22Rv1 (cell line): ENCODE data around the gene FAM124A.

Experiments used
- ZFX ChIP-seq: fragments of 450-650 bp; IDR thresholded peaks from 2 replicates; pipeline ENCODE4 v1.6.1; 2017; ENCODE audit warnings: antibody characterized with exemption, borderline replicate concordance
- TF ChIP-seq, protein P1 (sequence below): fragments of 450-650 bp; IDR thresholded peaks from 2 replicates; pipeline ENCODE4 v1.5.1; 2017; ENCODE audit warnings: mild to moderate bottlenecking

DNA sequence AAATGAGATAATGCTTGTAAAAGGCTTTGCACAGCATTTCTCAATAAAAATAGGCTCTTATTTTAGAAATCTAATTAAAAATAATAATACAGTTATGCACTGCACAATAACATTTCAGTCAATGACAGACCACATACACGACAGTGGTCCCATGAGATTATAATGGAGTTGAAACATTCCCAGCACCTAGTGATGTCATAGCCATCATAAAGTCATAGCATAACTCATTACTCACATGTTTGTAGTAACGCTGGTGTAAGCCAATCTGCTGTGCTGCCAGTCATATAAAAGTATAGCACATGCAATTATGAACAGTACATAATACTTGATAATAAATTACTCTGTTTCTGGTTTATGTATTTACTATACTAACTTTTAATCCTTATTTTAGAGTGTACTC, 104.6 kb downstream of the FAM124A start:
- no peak for TF ChIP-seq ZFX
- TF ChIP-seq, protein P1, sequence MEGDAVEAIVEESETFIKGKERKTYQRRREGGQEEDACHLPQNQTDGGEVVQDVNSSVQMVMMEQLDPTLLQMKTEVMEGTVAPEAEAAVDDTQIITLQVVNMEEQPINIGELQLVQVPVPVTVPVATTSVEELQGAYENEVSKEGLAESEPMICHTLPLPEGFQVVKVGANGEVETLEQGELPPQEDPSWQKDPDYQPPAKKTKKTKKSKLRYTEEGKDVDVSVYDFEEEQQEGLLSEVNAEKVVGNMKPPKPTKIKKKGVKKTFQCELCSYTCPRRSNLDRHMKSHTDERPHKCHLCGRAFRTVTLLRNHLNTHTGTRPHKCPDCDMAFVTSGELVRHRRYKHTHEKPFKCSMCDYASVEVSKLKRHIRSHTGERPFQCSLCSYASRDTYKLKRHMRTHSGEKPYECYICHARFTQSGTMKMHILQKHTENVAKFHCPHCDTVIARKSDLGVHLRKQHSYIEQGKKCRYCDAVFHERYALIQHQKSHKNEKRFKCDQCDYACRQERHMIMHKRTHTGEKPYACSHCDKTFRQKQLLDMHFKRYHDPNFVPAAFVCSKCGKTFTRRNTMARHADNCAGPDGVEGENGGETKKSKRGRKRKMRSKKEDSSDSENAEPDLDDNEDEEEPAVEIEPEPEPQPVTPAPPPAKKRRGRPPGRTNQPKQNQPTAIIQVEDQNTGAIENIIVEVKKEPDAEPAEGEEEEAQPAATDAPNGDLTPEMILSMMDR, result no peak
